SKM-1 (cell line): ENCODE results near the gene RECQL.
"Not testable (repeated sequence)": the region's sequence is repeated elsewhere in the genome, so short reads cannot be mapped to it uniquely, and the experiment has no call there.

ENCODE experiments used
- DNase-seq: peaks from one replicate; lab custom pipeline; 2025; ENCODE audit not compliant: unreplicated experiment; lab: John Stamatoyannopoulos, UW

Gene RECQL

GRCh38 chr12:21429994-21430393 lies 71.4 kb downstream of the RECQL start:
- no peak for DNase-seq

GRCh38 chr12:21428241-21428640 lies 73.2 kb downstream of the RECQL start:
- no peak for DNase-seq

- DNase-seq = not testable (repeated sequence)
Observed at GRCh38 chr12:21419009-21419699, 82.3 kb downstream of the RECQL start.
